Stimulated activated CD4-positive, alpha-beta T cell treated with anti-CD3 and anti-CD28 coated beads, Interleukin-1b, Interleukin-23, amount 100 ng/mL, for 4 hours (primary cell): ENCODE results near the gene BRINP3.

Source experiments
- DNase-seq, 2 donors: peaks; one replicate each; pipeline ENCODE4 v3.0.0-alpha.2; 2020; ENCODE audit warnings: low read depth in 2 of 2

The BRINP3 gene

DNA sequence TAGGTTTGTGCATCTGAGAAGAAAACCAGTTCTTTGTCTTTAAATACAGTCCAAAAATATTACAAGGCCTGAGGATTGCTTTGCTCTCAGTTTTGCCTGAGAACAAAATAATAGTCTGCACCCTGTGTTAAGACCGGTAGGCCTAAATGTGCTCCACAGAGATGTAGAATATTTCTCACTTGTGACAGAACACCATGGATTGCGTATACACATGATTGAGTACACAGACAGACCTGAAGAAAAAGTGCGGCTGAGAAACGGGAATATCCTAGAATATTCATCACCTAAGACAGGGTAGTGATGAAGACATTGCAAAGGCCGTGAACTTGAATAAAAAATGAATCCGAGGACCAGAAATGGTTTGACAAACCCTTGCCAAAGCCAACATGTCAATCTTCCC, 155.4 kb downstream of the BRINP3 start:
- DNase-seq = no peak

DNA sequence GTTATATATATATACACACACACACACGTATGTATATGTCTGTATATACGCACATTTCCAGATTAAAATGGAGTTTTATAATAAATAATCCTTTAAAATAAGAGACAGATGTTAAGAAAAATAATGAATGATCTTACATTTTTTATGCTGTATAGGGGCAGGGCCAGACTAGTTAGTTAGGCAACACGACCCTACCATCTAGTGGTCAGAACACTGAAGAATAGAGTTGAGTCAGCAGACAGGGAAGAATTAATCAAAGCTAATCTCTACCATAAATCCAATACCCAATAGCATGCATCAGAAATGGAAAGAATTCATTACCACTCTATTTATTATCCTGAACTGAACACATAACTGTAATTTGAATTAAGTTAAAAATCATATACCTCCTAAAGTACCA, 156.7 kb downstream of the BRINP3 start:
- DNase-seq = no peak

GRCh38 chr1:190312763-190313162, 164.9 kb downstream of the BRINP3 start:
- no peak for DNase-seq

DNA sequence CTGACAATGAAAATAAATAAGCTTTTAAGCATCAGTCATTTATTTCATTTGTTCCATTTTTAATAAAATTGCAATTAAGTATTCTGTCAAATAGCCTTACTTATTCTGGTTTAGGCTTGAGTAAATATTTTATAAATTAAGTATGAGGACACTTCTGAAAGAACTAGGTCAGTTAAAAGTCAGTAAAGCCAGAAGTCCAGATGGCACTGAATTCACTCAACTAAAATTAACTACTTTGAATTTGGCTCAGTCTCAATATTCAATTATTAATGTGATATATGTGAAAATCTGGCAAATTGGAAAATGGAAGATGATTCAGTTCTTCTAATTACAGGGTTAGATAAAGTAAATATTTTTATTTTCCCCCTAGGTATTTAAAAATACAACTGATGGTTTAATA, 174.2 kb downstream of the BRINP3 start:
- DNase-seq = no peak

DNA sequence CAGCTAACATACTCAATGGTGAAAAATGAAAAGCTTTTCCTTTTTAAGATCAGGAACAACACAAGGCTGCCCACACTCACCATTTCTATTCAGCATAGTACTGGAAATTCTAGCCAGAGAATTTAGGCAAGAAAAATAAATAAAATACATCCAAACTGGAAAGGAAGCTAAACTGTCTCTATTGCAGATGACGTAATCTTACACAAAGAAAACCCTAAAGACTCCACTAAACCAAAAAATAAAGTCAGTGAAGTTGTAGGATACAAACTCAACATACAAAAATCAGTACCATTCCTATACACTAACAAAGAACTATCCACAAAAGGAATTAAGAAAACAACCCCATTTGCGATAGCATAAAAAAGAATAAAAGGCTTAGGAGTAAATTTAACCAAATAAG, 181.2 kb downstream of the BRINP3 start:
- no peak for DNase-seq

- no peak for DNase-seq
Measured at GRCh38 chr1:190289897-190290296, 187.8 kb downstream of the BRINP3 start.

DNA sequence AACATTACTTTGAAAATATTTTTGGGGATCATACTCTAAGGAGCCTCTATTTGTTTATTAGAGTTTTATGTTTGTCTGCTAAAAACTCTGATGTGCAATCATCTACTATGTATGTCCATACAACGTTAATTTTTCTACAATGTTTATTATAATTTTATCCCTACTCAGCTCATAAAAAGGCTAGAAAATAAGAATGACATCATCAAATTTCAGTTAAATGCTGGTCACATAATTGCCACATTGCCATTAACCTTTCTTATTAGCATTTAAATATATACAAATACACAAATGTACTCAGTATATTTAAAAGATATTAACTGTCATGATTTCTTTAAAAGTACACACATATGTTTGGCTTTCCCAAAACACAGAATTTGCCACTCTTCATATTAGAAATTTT, 191.6 kb downstream of the BRINP3 start:
- DNase-seq = no peak

GRCh38 chr1:190277107-190277506, 200.6 kb downstream of the BRINP3 start:
- no peak for DNase-seq

DNA sequence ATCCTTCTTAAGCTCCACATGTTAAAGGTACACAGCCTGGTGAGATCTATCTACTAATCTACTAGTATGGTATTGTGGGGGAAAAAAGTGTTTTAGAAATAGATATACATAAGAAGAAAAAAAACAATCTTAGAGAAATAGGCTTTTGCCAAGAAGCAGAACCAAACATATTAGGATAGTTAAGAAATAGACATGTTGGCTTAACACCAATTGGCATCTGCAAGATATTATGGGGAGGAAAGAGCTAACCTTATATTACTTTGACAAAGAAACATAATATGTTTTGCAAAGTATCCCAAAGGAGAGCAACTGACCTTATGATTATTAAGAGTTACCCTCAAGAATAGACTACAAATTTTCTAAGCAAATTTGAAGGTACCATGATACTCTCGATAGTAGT, 202.9 kb downstream of the BRINP3 start:
- DNase-seq = no peak

GRCh38 chr1:190273161-190273560, 204.5 kb downstream of the BRINP3 start:
- DNase-seq = no peak

- DNase-seq = no peak
Measured at GRCh38 chr1:190262538-190262937, 215.1 kb downstream of the BRINP3 start.

DNA sequence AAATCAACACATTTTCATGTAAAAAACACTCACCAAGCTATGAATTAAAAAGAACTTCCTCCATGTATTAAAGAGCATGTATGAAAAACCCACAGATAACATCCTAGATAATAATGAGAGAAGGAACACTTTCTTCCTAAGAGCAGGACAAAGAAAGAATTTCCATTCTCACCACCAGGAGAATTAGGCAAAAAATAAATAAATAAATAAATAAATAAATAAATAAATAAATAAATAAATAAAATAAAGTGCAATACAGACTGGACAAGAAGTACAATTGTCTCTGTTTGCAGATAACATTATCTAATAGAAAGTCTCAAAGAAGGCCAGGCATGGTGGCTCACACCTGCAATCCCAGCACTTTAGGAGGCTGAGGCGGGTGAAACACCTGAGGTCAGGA, 218.2 kb downstream of the BRINP3 start:
- DNase-seq = no peak

DNA sequence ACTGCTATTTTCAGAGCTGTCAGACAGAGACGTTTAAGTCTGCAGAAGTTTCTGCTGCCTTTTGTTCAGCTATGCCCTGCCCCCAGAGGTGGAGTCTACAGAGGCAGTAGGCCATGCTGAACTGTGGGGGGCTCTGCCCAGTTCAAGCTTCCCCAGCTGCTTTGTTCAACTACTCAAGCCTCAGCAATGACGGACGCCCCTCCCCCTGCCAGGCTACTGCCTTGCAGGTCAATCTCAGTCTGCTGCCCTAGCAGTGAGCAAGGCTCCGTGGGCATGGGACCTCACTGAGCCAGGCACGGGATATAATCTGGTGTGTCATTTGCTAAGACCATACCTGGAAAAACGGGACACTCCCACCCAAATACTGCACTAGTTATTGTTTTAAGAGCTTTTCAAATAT, 219.7 kb downstream of the BRINP3 start:
- no peak for DNase-seq

DNA sequence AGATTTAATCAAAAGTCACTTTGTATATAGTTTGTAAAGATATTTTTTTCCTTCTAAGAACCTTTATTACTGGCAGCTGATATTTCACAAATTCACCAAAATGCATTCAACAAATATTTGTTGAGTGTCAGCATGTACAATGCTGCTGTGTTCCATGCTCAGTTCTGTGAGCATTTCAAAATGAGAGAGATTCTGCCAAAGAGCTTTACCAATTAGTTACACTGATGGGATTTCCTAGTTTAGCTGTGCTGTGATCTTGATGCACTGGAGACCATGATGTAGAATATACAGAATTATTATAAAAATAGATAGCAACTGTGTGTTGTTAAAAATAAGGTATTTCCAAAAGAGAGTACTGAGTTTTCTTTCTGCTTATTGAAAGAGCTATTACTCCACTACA, 225.6 kb downstream of the BRINP3 start:
- DNase-seq = no peak

DNA sequence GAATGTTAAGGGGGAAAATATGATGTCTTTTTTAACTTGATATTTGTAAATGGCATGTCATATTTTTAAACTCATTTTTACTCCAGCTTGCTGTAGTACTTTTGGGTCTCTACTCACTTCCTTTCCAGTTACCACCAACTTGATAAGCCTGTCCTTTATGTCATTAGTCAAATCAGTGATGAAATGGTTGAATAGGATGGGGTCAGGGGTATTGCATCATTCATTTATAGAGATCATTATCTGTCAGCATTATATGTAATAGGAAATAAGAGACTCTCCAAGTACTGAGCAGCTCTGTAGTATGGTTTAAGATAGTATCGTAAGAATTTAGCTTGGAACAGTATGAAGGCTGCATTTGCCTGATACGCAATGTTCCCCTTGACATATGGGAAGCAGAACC, 227.3 kb downstream of the BRINP3 start:
- no peak for DNase-seq

DNA sequence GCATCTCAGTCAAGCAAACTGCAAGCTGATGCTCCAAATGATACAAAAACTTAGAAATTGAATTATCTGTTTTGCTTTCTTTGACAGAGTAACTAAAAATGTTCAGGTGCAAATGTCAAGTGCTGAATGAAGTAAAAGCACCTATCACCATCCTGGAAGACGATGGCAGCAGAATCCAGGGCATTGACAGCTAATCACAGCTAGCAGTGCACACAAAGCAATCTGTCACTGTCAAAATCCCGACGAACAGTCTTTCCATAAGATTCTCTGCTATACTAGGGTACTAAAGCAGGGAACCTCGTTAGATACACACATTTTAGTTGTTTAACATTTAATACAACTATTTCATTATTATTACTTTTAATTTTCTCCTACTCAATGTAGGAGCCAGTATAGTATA, 233.3 kb downstream of the BRINP3 start:
- no peak for DNase-seq

- no peak for DNase-seq
Measured at GRCh38 chr1:190243056-190243455, 234.6 kb downstream of the BRINP3 start.

DNA sequence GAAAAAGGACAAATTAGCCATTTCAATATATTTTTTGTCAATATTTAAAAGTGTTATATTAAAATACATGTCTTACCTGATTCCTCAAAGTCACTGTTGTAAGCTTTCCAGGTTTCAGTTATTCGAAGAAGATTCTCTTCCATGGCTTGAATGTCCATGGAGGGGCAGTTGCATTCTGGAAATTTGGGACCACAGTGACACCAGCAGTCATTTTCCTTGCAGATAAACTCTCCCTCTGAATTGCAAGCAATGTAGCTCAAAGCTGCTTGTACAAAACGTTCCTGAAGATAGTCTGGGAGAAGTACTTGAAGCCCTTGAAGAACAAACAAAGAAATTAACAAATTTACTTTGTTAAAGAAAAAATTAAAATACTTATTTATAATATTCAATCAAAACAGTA, 251.7 kb downstream of the BRINP3 start:
- no peak for DNase-seq

DNA sequence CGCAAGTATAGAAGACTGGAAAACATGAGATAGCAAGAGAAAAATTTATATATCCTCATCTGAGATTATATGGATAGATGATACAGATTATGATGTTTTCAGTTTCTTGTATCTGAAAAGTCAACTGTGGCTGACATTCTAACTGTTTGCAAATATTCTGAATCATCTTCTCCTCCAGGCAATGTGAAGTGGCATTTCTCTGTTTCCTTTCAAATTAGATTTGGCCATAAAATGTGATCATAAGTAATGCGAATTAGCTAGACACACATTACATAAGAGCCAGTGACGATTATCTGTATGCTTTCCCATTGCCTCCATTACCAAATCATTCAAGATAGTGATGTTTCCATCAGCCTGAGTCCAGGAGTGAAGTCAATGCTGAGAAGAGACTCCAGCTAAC, 265.2 kb downstream of the BRINP3 start:
- DNase-seq = no peak

DNA sequence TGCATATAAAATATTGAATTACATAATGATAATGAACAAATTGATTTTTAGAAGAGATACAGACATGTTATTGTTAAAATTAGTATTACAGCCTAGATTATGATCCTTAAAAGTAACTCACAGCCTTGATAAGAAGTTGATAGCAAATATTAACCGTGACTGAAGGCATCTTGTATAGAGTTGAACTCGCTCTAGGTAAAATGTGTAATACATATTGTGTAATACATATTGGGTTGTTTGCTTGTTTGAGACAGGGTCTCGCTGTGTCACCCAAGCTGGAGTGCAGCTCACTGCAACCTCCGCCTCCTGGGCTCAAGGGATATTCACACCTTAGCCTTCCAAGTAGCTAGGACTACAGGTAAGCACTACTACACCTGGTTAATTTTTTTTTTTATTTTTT, 269.9 kb downstream of the BRINP3 start:
- no peak for DNase-seq

DNA sequence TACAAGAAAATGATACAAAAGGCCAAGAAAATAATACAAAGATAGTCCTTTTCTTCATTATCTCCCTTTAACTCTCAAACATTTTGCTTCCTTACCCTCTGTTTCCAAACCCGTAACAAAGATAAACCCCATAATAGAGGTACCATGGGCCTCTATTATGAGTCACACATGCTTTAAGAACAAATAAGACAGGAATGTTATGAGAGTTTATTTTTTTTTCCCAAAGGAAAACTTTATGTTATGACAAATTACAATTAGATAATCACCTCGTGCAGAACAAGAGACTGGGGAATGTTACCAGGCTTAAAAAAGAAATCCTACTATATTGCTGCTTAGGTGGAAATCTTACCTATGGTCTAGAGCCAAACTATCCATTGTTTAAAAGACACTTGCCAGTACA, 272.0 kb downstream of the BRINP3 start:
- no peak for DNase-seq

DNA sequence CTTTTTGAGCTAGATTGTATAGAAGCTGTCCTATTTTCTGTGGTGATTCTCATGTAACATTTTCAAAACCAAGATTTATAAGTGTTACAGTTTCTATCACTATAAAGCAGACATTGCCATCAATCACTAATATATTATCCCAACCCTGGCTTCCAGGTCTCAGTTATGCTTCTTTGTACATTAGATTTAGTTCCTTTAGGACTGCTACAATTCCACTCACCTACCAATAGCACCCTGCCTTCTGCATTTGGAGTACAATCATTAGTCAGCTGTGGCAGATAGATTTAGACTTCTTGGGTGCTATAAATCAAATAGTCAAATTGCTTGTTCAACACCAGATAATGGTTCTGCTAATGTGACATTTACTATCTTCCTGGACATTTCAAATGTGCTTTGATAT, 281.6 kb downstream of the BRINP3 start:
- no peak for DNase-seq

DNA sequence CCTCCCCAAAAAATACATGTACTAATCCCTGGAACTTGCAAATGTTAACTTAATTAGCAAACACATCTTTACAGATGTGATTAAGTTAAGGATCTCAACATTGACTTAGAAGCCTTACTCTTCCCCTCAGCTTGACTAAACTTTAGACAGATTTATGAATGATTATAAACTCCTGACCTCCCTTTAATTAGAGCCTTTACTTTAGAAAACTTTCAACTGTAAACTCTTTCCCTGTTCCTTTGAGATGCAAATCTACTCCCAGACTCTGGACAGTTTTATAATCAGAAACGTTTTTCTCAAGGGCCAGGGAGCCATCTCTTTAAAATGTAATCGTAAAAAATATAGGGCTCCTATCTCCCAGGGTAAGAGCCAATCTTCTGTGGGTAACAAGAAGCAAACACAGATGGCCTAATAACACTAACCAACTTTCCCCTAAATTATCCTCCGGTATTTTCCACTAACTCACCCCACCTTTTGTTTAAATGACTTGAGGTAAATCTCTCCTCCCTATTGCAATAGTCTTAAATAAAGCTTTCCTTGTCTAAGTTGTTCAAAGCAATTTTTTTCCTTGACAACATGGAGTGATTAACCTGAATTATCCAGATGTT, 284.1 kb downstream of the BRINP3 start:
- no peak for DNase-seq

DNA sequence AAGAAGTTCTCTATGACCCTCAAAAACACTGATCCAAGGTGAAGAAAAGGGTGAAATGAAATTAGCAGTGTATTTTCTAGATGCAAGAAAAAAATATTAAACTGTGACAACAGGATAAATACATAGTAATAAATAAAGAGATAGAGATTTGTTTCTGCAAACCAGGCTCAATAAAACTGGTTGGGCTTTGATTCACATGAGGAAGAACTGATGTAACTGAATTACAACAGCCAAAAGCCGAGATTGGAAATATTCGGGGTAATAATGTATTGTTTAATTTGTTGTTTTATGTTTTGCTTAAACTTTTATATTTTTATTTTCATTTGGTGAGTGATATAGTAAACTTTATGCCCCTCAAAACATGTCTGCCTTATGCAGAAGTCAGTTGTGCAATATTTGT, 285.0 kb downstream of the BRINP3 start:
- no peak for DNase-seq

DNA sequence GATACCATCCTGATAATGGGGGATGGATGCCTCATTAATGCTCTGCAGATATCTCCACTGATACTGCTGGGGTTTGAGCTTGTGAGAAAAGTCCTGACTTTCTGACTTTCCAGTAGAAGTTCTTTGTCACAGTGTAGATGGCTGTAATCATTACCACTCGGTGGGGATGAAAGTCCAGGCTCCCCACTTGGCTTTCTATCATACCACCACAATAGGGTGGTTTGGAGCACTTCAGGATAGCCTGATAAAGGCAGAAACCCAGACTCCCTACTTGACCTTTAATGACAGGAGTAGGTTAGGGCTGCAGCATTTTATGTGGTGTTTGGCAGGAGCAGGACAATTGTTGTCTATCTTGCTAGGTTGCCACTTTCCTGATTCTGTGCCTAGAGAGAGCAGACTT, 294.1 kb downstream of the BRINP3 start:
- DNase-seq = no peak
